Stimulated activated CD8-positive, alpha-beta memory T cell treated with anti-CD3 and anti-CD28 coated beads, Interleukin-12 subunit alpha, Interleukin-12 subunit beta, amount 100 ng/mL, for 24 hours (primary cell): ENCODE measurements around the gene IL11.

Experiments used
- DNase-seq: peaks from one replicate; pipeline ENCODE4 v3.0.0-alpha.2; 2020; ENCODE audit errors: extremely low read depth

Gene IL11

DNA sequence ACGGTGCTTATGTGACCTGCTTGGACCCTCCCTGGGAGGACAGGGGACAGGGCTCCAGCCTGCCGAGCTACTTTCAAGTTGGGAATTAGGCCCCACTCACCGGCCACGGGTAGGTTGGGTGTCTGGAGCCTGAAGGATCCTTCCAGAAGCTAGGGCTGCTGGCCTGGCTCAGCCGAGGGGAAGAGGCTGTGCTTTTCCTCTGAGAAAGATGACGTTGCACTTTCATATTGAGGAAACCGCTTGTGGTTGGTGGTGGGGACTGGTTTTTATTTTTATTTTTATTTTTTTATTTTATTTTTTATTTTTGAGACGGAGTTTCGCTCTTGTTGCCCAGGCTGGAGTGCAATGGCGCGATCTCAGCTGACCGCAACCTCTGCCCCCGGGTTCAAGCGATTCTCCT, 45.1 kb downstream of the IL11 start, which contains the start of gene TMEM150B:
Gene TMEM150B, minus strand, starts transcription at position 170 of the 400 bp plus-strand sequence. CDS start 4,305 bp downstream, outside the sequence.
- no peak for DNase-seq

DNA sequence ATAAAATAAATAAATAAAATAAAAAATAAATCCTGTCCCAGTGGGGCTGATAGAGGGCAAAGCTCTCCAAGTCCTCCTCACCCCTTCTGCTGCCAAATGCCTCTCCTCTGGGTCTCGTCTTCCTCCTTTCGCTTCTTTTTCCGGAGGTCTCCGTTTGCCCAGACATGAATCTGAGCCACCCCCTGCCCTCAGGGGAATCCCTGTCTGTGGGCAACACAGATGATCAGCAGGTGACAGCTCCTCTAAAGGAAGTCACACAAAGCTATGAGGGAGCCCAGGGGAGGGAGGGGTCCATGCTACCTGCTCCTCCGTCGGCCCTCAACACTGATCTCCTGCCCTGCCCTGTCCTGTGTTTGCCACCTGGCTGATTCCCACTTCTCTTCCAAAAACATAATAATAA, 45.6 kb downstream of the IL11 start:
- no peak for DNase-seq

DNA sequence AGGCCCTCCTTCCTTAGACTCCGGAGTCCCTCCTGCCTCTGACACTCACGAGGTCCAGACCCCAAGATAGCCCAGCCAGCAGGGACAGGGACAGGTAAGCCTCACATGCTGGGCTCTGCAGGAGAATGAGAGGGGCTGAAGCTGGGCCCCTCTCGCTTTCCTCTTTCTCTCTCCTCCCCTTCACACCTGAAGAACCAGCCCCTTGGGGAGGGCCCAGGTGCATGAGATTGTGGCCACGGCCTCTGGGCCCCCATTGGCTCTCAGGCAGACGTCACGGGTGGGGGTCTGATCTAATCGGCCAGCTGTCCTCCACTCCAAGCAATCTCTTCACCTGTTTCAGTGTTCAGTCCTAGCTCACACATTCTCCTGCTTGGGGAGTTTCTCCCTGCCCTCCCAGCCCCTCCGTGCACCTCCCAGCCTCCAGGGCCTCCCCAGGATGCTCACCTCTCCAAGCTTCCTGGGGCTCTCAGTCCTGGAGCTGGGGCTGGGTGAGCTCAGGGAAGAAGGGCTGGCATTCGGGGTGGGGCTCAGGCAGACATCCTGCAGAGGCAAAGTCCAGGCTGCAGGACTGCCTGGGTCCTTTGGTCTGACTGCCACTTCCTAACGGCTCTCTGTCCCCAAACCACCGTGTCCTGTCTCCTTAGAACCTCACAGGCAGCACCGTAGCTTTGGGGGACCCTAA, 47.9 kb downstream of the IL11 start:
- DNase-seq, result no peak

DNA sequence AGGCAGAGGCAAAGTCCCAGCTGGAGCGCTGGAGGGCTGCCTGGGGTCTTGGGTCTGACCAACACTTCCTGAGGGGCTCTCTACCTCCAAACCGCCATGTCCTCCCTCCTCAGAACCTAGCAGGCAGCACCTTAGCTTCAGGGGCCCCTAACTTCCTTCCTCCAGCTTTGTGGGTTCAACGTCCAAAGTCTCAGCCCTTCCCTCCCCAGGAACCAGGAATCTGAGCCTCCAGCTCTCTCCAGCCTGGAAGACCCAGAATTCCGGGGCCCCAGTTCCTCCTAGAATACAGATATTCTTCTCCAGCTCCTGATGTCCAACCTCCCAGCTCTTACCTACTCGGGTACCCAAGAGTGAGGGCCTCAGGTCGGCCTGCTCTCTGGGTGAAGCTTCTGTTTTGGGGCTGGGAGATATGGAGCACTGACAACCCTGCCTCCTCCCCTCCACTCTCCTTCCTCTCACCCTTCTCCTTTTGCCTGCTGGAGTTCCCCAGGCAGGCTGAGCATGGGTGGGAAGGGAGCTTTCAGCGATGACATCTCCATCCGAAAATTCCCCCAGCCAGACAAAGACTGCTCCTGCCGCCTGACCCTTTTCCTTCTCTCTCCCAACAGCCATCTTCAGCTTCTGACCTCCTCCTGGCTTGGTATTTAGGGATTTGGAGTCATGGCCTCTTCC, 48.7 kb downstream of the IL11 start:
- DNase-seq, result no peak

DNA sequence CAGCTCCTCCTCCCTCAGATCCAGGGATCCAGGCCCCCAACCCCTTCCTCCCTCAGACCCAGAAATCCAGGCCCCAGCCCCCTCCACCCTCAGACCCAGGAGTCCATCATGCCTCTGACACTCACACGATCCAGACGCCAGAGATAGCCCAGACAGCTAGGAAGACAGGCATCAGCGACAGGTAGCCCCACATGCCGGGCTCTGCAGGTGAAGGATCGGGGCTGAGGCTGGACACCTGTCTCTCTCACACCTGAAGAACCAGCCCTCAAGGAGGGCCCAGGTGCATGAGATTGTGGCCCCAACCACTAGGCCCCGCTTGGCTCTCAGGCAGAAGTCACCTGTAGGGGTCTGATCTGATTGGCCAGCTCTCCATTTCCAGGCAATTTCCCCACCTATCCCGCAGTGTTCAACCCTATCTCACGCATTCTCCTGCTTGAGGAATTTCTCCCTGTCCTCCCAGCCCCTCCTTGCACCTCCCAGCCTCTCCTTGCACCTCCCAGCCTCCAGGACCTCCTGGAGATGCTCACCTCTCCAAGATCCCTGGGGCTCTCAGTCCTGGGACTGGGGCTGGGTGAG, 49.3 kb downstream of the IL11 start:
- DNase-seq, result no peak

DNA sequence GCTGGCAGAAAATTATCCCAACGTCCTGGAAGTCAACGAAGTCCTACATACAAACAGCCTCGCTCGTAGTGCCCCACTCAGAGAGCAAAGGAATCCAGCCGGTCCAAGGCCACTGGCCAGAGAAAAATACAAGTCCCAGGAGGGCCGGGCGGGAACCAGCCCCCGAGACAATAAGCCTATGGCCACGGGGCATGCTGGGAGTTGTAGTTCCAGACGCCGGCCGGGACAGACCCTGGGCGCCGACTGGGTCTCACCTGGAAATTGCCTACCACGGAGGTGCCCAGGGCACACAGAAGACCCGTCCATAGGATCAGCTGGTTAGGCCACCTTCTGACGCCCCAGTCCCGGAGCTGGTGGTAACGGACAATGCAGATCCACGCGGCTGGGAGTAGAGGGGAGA, 50.5 kb downstream of the IL11 start:
- DNase-seq, result no peak

DNA sequence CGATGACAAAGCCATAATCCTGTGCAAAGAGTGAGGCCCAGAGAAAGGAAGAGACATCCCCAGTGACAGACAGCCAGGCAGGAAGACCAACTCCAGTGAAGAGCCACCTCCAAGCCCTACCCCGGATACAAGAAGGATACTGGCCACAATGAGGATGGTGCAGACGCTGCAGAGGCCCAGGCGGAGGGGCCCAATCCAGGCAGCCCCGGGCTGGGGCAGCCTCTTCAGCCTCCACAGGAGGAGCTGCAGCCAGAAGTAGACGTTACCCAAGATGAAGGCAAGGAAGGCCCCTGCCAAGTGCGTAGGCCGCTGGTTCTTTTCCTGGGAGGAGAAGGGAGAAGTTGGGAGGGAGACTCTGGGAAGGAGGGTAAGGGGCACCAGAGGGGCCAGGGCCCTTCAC, 53.6 kb downstream of the IL11 start:
- no peak for DNase-seq

DNA sequence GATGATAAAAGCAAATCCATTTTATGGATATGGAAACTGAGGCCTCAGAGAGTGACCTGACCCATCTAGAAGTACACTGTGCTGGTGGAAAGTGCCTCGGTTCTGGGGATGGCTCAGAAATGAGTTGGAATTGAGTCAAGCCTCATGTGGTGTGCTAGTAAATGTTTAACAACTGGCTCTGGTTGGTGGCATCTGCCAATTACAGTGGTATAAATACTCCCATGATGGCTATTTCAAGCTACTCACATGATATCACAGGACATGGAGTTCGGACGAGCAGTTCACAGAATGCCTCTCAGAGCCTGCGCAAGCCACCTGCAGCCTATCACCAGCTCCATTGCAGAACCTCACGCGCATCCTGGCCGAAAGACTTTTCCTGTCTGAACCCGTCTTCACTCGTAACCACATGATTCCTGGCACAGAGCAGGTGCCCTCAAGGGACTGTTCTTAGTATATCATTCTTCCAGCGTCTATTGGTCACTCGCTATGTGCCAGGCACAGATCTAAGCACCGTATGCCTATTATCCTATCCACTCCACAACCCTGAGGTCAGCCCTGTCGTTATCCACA, 54.2 kb downstream of the IL11 start:
- DNase-seq, result no peak

DNA sequence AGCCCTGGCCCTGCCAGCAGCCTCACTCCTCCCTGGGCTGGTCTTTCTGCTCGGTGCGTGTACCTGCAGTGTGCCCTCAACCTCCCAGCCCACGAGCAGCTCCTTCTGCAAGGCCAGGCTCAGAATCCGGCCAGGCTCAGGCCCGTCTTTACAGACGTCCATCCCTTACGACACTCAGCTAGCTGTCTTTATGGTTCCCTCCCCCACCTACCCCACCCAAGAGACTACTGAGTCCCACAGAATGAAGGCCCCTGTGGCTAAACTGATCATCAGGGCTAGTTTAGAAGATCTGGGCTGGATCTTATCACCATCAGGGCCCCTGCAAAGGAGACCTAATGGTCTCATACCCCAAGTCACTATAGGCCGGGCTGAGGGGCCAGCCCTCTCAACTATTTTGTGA, 55.9 kb downstream of the IL11 start:
- no peak for DNase-seq
